IMR-90 (cell line): ENCODE data around the gene DSCAML1.

Experiments
- CTCF ChIP-seq: conservative IDR thresholded peaks from 2 replicates; pipeline ENCODE4 v1.5.1; 2012; ENCODE audit warnings: mild to moderate bottlenecking, low read depth, low read length, improper control_type of control experiment
- FOS ChIP-seq: fragments of 150-350 bp; IDR thresholded peaks from 2 replicates; pipeline ENCODE4 v1.6.1; 2016; ENCODE audit warnings: low read depth, low read length
- MXI1 ChIP-seq: IDR thresholded peaks from 2 replicates; pipeline ENCODE4 v1.6.1; 2012; ENCODE audit warnings: low read depth, mild to moderate bottlenecking, low read length, moderate library complexity, borderline replicate concordance
- NFE2L2 ChIP-seq: fragments of 150-350 bp; IDR thresholded peaks from 2 replicates; pipeline ENCODE4 v1.6.1; 2016; ENCODE audit warnings: low read depth, mild to moderate bottlenecking, low read length
- POLR2A ChIP-seq: IDR thresholded peaks from 2 replicates; pipeline ENCODE4 v1.6.1; 2012; ENCODE audit warnings: mild to moderate bottlenecking, low read depth, low read length
- SMC3 ChIP-seq: fragments of 150-350 bp; IDR thresholded peaks from 2 replicates; pipeline ENCODE4 v1.6.1; 2016; ENCODE audit warnings: low read depth, mild to moderate bottlenecking, antibody characterized with exemption, low read length, moderate library complexity
- USF2 ChIP-seq: fragments of 150-350 bp; IDR thresholded peaks from 2 replicates; pipeline ENCODE4 v1.6.1; 2017; ENCODE audit warnings: mild to moderate bottlenecking, antibody characterized with exemption, low read length, low read depth

DNA sequence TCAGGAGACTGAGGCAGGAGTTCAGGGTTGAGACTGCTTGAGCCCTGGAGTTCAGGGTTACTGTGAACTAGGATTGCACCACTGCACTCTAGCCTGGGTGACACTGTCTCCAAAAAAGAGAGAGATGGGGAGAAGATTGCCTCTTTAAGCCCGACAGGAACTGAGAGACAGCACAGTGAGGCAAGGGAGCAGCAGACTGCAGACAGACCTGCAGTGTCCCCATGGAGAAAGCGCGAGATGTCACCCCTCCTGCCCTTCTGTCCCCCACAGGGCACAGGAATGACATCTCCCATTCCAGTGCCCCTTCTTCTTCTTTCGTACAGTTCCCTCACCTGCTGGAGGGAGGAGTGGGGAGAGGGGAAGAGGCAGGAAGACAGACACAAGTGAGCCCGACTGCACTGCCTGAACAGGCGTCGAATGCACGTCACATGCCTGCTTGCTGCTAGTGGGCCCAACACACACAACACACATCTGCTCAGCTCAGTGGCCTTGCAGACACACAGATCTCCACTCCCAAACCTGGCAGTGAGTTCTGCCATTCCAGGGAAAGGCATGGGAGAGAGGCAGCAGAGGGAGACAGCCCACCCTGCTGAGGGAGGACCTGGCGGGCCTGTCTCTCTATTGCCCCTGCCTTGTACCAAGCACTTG lies 167.0 kb downstream of the DSCAML1 start:
- TF ChIP-seq CTCF (no peak), POLR2A (no peak), FOS (no peak), NFE2L2 (no peak), SMC3 (no peak), MXI1 (no peak), USF2 (no peak)
